ENCODE data around the gene CDH12.

DNA sequence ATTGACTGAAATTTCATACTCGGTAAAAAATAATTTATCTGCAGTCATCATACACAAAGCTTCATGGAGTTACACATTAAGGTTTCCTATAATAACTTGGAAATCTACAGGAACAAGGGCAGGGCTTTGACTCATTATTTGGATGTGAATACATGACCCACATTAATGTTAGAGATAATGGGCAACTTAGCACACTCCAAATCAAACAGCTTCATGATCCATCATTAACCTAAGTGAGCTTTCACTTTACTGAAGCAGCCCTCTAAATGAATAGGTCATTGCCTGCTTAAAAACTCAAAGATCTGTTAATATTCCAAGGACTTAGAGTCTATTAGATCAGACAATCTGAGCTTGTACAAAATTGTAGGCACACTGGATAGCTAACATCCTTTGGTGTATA, 9.0 kb downstream of the CDH12 start:
- TF ChIP-seq, protein P1, sequence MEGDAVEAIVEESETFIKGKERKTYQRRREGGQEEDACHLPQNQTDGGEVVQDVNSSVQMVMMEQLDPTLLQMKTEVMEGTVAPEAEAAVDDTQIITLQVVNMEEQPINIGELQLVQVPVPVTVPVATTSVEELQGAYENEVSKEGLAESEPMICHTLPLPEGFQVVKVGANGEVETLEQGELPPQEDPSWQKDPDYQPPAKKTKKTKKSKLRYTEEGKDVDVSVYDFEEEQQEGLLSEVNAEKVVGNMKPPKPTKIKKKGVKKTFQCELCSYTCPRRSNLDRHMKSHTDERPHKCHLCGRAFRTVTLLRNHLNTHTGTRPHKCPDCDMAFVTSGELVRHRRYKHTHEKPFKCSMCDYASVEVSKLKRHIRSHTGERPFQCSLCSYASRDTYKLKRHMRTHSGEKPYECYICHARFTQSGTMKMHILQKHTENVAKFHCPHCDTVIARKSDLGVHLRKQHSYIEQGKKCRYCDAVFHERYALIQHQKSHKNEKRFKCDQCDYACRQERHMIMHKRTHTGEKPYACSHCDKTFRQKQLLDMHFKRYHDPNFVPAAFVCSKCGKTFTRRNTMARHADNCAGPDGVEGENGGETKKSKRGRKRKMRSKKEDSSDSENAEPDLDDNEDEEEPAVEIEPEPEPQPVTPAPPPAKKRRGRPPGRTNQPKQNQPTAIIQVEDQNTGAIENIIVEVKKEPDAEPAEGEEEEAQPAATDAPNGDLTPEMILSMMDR (IDR thresholded peaks at IDR 0.05; ENCODE audit: insufficient read depth, low read length, poor library complexity, severe bottlenecking), result no peak
- no peak for TF ChIP-seq EZH2phosphoT487 (conservative IDR thresholded peaks at IDR 0.05; ENCODE audit: low read length)
